Measurements from ENCODE around the gene C2orf78.

GRCh38 chr2:73825408-73825807 is 41.4 kb downstream of the C2orf78 start:
- TF ChIP-seq, protein P1, sequence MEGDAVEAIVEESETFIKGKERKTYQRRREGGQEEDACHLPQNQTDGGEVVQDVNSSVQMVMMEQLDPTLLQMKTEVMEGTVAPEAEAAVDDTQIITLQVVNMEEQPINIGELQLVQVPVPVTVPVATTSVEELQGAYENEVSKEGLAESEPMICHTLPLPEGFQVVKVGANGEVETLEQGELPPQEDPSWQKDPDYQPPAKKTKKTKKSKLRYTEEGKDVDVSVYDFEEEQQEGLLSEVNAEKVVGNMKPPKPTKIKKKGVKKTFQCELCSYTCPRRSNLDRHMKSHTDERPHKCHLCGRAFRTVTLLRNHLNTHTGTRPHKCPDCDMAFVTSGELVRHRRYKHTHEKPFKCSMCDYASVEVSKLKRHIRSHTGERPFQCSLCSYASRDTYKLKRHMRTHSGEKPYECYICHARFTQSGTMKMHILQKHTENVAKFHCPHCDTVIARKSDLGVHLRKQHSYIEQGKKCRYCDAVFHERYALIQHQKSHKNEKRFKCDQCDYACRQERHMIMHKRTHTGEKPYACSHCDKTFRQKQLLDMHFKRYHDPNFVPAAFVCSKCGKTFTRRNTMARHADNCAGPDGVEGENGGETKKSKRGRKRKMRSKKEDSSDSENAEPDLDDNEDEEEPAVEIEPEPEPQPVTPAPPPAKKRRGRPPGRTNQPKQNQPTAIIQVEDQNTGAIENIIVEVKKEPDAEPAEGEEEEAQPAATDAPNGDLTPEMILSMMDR (IDR thresholded peaks at IDR 0.05; ENCODE audit: borderline replicate concordance, extremely low read depth, low read length, poor library complexity, severe bottlenecking) = no peak
- TF ChIP-seq EZH2 (IDR thresholded peaks at IDR 0.05; ENCODE audit: borderline replicate concordance, low read depth, low read length, severe bottlenecking) = no peak
